HFFc6 (cell line): Measurements from ENCODE around the gene EPHB3. TPM values are rescaled to one million over a fixed set of nuclear protein-coding genes. Genes with fewer than 3 reads are reported as not detected.

Experiments
- DNase-seq: peaks from one replicate; pipeline ENCODE4 v3.0.0-alpha.2; 2018
- H3K27ac Mint-ChIP-seq: 2 replicates; pipeline ENCODE4 v1.8.0; 2020; ENCODE audit warnings: mild to moderate bottlenecking, mixed read lengths
- H3K27me3 Mint-ChIP-seq: 2 replicates; pipeline ENCODE4 v1.8.0; 2021; ENCODE audit warnings: mild to moderate bottlenecking, moderate library complexity, mixed read lengths; ENCODE audit not compliant: insufficient read depth
- H3K36me3 Mint-ChIP-seq: 2 replicates; pipeline ENCODE4 v1.8.0; 2021; ENCODE audit warnings: low read depth, mixed read lengths
- H3K4me1 Mint-ChIP-seq: 2 replicates; pipeline ENCODE4 v1.8.0; 2020; ENCODE audit warnings: low read depth, mixed read lengths
- H3K4me3 Mint-ChIP-seq: 2 replicates; pipeline ENCODE4 v1.8.0; 2020; ENCODE audit warnings: mild to moderate bottlenecking, moderate library complexity, mixed read lengths
- H3K9me3 Mint-ChIP-seq: 2 replicates; pipeline ENCODE4 v1.8.0; 2020; ENCODE audit warnings: mild to moderate bottlenecking, mixed read lengths
- CTCF ChIP-seq: fragments of 200-600 bp; sonication (generic); IDR thresholded peaks from 2 replicates; pipeline ENCODE4 v1.5.0; 2021; ENCODE audit warnings: antibody characterized with exemption, mild to moderate bottlenecking
- total RNA-seq, 6 experiments: library from RNA; stranded (reverse); fragmentation: NEBNext Ultra II Directional; extraction: Animal tissue kit (Norgen Biotek cat#: 25700); gene quantifications; 2 replicates in 1 of 6; 3 replicates in 5 of 6; pipeline ENCODE4 v1.2.3, GENCODE V29; 2021

EPHB3 gene
- total RNA-seq, 6 experiments from 2014 or later = 3.0 to 6.6 (median 3.6) TPM

GRCh38 chr3:184631472-184631861, 69.9 kb downstream of the EPHB3 start:
- Mint-ChIP-seq H3K4me3 (no peak overlapping the region), H3K27me3 (peaks cover 35% of the 10 kb centered on the region), H3K4me1 (no peaks in the 10 kb centered on the region), H3K9me3 (no peaks in the 10 kb centered on the region), H3K36me3 (no peaks in the 10 kb centered on the region), H3K27ac (no peak overlapping the region)
- DNase-seq = no peak
- TF ChIP-seq CTCF = no peak

Other genes with a start within 250 kb of the EPHB3 start
- gene EIF4G1, start 247.2 kb upstream of the EPHB3 start, total RNA-seq = 100 to 1,000 TPM; 522 to 605 (median 559) TPM
- 10 to 100 TPM; 11.2 to 13.6 (median 11.9) TPM for gene FAM131A, start 224.2 kb upstream of the EPHB3 start, total RNA-seq
- gene CLCN2, start 200.2 kb upstream of the EPHB3 start, total RNA-seq = 1 to 10 TPM; 3.4 to 5.1 (median 4.2) TPM
- 10 to 100 TPM; 45.4 to 68.6 (median 50.1) TPM for gene POLR2H, start 200.1 kb upstream of the EPHB3 start, total RNA-seq
- gene THPO, start 183.6 kb upstream of the EPHB3 start, total RNA-seq = not detected
- gene CHRD, start 181.7 kb upstream of the EPHB3 start, total RNA-seq = under 1 TPM in 4 of 6 experiments, not detected in 2; 0.09 to 0.31 (median 0.19) TPM
- gene MAGEF1, start 150.3 kb downstream of the EPHB3 start, total RNA-seq = 10 to 100 TPM; 22.8 to 31.4 (median 23.4) TPM